Measurements from ENCODE around the gene CSF1. TPM values are rescaled to one million over a fixed set of nuclear protein-coding genes. Genes with fewer than 3 reads are reported as not detected.

The CSF1 gene
- total RNA-seq, 1 donor from 2014 or later, result 28.9 TPM

DNA sequence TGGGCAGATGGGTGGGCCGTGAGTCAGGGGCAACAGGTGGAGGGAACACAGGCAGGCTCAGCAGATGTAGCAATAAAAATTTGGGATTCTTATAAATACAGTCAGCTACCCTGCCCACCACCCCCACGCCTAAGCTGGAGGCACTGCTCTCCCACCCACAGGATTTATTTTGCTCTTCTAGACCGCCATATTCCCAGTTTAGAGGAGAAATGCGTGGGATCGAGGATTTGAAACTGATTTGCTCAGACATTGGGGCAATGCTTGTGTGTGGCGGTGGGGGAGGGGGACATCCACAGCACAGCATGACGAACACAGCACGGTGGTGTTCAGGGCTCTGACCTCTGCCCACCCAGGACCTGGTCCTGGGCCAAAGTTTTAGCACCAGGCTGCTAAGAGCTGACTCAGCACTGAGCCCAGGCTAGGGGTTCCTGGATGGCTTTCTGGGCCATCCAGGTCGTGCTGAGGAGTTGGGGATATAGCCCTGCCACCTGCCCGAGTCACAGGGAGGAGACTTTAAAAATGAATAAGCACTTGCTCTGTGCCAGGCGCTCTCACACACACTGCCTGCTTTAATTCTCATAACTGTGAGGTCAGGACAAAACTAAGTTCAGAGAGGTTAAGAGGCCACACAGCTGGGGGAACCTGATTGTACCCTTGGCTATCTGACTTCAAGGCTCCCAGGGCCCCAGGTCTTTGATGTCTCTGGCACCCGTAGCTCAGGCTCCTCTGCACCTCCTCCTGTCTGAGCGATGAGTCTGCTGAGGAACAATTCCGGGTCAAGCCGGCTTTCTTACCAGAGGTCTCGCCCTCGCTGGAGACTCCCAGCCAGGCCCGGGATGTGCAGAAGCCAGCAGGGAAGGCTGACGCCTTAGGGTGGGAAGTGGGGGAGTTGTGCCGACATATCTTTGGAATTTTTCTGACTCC is 29.4 kb upstream of the CSF1 start:
- H3K36me3 Mint-ChIP-seq, result no peaks in the 10 kb centered on the region
- no peak for DNase-seq (ENCODE audit: low spot score in 2 of 2, unreplicated experiment in 2 of 2)
- no peak overlapping the region for H3K4me3 Mint-ChIP-seq
- no peak overlapping the region for H3K27ac Mint-ChIP-seq
- peaks cover 31% of the 10 kb centered on the region for H3K4me1 Mint-ChIP-seq
- no peaks in the 10 kb centered on the region for H3K27me3 Mint-ChIP-seq (ENCODE audit: low read depth)
- H3K9me3 Mint-ChIP-seq, result no peaks in the 10 kb centered on the region
- TF ChIP-seq, protein P1, sequence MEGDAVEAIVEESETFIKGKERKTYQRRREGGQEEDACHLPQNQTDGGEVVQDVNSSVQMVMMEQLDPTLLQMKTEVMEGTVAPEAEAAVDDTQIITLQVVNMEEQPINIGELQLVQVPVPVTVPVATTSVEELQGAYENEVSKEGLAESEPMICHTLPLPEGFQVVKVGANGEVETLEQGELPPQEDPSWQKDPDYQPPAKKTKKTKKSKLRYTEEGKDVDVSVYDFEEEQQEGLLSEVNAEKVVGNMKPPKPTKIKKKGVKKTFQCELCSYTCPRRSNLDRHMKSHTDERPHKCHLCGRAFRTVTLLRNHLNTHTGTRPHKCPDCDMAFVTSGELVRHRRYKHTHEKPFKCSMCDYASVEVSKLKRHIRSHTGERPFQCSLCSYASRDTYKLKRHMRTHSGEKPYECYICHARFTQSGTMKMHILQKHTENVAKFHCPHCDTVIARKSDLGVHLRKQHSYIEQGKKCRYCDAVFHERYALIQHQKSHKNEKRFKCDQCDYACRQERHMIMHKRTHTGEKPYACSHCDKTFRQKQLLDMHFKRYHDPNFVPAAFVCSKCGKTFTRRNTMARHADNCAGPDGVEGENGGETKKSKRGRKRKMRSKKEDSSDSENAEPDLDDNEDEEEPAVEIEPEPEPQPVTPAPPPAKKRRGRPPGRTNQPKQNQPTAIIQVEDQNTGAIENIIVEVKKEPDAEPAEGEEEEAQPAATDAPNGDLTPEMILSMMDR (IDR thresholded peaks at IDR 0.05; ENCODE audit: unreplicated experiment), result no peak

- H3K4me3 Mint-ChIP-seq, result no peak overlapping the region
- no peaks in the 10 kb centered on the region for H3K36me3 Mint-ChIP-seq
- no peak for DNase-seq (ENCODE audit: low spot score in 2 of 2, unreplicated experiment in 2 of 2)
- H3K27ac Mint-ChIP-seq, result peak overlapping the region; percentile 39
- H3K9me3 Mint-ChIP-seq, result no peaks in the 10 kb centered on the region
- H3K4me1 Mint-ChIP-seq, result peaks cover 25% of the 10 kb centered on the region
- no peaks in the 10 kb centered on the region for H3K27me3 Mint-ChIP-seq (ENCODE audit: low read depth)
- TF ChIP-seq, protein P1 (IDR thresholded peaks at IDR 0.05; ENCODE audit: unreplicated experiment), result no peak
Measured at GRCh38 chr1:109881906-109882287, 28.8 kb upstream of the CSF1 start.

- Mint-ChIP-seq H3K36me3 (no peaks in the 10 kb centered on the region), H3K27me3 (ENCODE audit: low read depth) (no peaks in the 10 kb centered on the region), H3K4me3 (no peak overlapping the region), H3K27ac (no peak overlapping the region), H3K9me3 (no peaks in the 10 kb centered on the region), H3K4me1 (peaks cover 18% of the 10 kb centered on the region)
- TF ChIP-seq, protein P1 (IDR thresholded peaks at IDR 0.05; ENCODE audit: unreplicated experiment), result no peak
- no peak for DNase-seq (ENCODE audit: low spot score in 2 of 2, unreplicated experiment in 2 of 2)
Measured at GRCh38 chr1:109882288-109883245, 28.1 kb upstream of the CSF1 start.

GRCh38 chr1:109883248-109883955 is 27.2 kb upstream of the CSF1 start:
- Mint-ChIP-seq H3K27me3 (ENCODE audit: low read depth) (no peaks in the 10 kb centered on the region), H3K4me3 (no peak overlapping the region), H3K4me1 (peaks cover 15% of the 10 kb centered on the region), H3K9me3 (no peaks in the 10 kb centered on the region), H3K27ac (no peak overlapping the region), H3K36me3 (no peaks in the 10 kb centered on the region)
- DNase-seq (ENCODE audit: low spot score in 2 of 2, unreplicated experiment in 2 of 2), result no peak
- TF ChIP-seq, protein P1 (IDR thresholded peaks at IDR 0.05; ENCODE audit: unreplicated experiment), result no peak

GRCh38 chr1:109884242-109884891 is 26.3 kb upstream of the CSF1 start:
- Mint-ChIP-seq H3K36me3 (no peaks in the 10 kb centered on the region), H3K9me3 (no peaks in the 10 kb centered on the region), H3K27me3 (ENCODE audit: low read depth) (no peaks in the 10 kb centered on the region), H3K27ac (no peak overlapping the region), H3K4me3 (no peak overlapping the region), H3K4me1 (peaks cover 15% of the 10 kb centered on the region)
- TF ChIP-seq, protein P1 (IDR thresholded peaks at IDR 0.05; ENCODE audit: unreplicated experiment), result no peak
- DNase-seq (ENCODE audit: low spot score in 2 of 2, unreplicated experiment in 2 of 2), result no peak
